Suppressor macrophage treated with lipopolysaccharide for 4 hours (primary cell): ENCODE data around the gene TTLL10.

Experiments
- DNase-seq: peaks from one replicate; pipeline ENCODE4 v3.0.0-alpha.2; 2020

The TTLL10 gene

GRCh38 chr1:1160281-1160930, 13.3 kb upstream of the TTLL10 start:
- DNase-seq: no peak

DNA sequence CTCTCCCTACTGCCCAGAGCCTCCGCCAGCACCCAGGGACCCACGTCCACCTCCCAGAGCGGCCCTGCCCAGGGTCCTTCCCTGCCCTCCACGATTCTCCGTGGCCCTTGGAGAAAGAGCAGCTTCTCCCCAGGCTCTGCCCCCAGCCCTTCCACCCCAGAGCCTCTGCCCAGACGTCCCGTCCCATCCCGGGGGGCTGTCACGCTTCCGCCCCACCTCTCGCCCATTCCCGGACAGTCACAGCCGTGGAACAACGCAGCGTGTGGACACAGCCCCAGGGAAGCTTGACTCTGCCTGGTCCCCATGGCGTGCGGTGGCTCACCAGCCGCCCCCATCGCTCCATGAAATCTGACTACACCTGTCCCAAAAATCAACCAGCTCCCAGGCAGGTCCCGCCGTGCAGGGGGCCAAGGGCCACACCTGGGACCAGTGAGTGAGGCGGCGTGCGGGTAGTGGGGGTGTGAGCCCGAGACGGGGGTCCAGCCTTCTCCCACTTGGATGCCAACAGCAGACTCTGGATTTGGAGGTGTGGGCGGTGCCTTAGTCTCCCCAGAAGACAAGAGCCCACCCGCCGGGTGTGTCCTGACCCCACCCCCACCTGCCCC, 12.5 kb upstream of the TTLL10 start:
- no peak for DNase-seq

- DNase-seq: no peak
Observed at GRCh38 chr1:1161683-1162079, 12.0 kb upstream of the TTLL10 start.

DNA sequence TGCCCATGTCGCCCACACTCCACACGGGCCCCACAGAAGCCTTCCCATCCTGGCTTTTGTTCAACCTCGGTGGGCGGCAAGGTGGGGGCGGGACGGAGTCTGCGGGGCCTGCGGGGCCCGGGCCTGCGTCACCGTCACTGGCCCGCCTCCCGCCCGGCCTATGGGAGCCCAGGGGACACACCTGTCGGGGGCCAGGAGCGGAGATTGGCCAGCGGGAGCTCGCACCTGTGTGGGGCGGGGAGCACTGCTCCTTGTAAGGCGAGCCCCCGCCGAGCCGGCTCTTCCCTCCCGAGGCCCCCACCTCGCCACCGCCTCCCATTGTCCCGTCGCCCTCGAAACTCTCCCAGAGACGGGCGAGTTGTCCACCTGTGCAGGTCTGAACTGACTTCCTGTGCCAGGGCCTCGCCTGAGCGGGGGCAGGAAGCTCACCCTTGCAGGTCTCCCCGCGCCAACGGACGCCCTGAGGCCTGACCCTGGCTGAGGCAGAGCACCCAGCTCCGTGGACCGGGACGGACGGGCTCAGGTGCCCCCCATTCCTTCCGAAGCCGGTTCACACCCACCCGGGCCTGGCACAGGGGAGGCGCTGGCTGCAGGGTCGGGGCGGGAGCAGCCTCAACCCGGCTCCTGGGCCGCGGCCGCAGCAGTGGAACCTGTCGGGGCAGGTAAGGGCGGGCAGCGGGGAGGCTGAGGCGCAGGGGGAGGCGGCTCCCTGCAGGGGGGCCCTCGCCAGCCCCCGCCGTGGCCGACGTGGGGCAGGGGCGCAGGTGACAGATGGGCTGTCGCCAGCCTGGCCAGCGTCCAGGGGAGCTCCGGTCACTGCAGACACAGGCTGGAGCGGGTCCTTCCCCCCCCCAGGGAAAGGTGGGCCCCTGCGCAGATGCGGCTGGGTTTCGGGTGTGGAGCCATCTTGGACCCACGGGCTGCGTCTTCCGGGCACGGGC, 10.8 kb upstream of the TTLL10 start:
- DNase-seq: no peak

DNA sequence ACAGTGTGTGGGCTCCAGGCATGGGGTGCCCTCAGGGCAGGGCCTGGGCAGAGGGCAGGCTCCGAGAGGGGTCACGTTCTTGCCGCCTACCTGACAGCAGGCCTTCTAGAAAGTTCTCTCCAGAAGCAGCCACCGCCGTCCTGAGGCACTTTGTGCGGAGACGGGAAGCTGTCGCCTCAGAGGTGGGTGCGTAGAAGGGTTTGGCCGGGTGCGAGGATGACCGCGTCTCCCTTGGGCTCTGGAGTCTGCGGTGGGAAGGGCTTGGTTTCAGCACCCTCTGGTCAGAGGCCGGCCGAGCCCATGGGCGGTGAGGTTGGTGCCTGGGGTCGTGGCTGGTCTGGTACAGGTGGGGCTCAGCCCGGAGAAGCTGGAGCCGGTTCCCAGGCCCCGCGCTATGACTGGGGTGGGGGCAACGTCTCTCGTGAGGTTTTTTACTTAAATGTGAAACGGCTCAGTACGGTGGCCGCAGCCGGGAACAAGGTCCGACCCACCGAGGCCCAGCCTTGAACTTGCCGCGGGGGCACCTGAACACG, 10.1 kb upstream of the TTLL10 start:
- DNase-seq: no peak

GRCh38 chr1:1164361-1164700, 9.3 kb upstream of the TTLL10 start:
- no peak for DNase-seq

DNA sequence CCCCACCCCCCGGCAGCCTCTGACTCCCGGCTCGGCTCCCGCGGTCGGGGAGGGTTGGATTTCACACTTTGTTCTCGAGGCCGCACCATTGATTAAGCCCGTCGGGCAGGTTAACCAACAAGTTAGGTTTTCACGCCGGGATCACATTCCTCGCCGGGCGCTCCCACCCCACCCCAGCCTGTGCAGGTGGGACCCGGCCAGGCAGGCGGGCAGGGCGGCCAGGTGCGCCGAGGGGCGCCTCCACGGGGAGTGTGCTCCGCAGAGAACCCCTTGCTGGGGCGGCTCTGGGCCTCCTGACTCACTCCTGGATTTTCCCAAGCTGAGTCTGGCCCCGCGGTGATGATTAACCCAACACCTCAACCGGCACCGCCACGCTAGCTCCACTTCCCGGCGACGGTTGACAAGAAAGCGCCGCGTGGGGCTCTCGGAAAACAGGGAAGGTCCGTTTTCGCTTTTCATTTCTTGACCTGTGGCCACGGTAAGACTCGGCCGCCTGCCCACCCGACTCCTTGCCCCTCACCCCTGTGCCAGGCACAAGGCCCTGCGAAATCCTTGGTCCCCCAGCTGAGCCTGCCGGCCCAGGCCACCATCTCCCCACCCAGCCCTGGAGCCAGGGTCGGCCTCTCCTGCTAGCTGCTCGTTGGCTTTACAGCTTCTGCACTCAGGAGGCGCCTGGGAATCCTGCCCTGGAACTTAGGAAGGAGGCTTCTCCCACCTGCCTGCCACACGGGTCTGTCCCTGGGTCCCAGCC, 8.8 kb upstream of the TTLL10 start:
- no peak for DNase-seq

- DNase-seq: no peak
Observed at GRCh38 chr1:1165485-1165884, 8.2 kb upstream of the TTLL10 start.

DNA sequence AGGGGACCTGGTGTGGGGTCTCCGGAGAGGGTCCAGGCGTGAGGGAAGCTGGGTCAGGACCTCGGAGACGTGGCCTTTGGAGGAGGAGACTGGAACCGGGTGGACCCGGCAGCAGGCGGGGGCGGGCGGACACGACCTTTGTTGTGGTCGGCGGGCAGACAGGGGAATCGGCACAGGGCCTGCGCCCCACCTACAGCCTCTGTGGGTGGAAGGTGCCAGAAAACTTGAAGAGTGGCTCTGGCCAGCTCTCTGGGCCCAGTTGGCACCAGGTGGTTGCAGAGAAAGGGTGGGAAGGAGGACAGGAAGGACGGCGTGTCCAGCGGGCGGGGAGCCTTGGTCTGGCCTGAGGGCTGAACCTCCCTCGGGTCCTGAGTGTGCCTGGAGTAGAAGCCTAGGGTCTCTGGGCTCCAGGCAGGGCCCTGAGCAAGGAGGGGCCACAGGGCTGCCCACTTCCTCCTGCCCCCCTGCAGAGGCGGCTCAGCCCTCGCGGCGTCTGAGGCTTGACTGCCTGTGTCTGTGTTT, 7.7 kb upstream of the TTLL10 start:
- DNase-seq: no peak

DNA sequence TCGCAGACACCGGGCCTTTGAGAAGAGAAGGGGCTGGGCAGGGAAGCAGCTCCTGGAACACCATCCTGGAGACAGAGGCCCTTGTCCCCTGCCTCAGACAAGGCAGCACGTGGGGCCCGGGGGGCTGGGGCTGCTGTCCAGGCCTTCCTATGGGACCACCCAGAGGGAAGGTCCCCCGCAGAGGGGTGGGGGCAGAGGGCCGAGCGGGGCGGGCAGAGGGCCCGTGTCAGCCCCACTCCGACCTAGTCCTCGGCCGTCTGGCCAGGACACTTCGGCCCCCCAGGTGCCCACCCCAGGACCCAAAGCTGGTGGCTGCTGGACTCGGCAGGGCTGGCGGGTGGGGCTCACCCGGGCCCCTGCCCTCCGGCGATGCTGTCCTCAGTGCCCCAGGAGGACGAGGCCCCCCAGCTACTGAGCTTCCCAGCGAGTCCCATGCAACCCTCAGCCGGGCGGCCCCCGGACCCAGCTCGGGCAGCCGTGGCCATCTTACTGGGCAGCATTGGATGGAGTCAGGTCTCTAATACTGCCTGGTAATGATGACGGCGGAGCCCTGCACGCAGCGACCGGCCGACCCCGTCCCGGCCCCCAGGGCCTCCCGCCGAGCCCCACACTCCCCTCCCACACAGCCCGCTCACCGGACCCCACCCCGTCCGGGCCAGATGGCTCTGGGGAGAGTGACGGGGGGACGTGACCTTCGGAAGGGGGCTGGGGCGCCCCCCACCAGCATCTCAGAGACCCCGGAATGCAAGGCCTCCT, 6.9 kb upstream of the TTLL10 start:
- no peak for DNase-seq

DNA sequence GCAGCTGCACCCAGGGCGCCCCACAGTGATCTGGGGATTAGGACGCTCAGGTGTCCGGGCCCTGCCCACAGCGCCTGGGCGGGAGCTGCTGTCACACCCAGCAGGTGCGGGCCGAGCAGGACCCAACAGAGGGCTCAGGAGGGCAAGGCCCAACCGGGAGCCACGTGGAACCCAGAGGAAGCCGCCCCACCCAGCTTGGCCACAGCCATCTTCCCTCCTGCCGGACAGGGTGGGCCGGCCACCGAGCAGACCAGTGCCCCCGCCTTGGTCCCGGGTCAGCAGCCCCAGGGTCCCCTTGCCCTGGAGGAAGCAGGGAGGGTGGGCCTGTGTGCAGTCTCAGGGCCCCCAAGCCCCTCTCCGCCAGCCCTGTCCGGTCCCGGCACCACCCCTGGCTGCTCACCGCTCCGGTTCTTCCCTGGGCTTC, 6.3 kb upstream of the TTLL10 start:
- no peak for DNase-seq

DNA sequence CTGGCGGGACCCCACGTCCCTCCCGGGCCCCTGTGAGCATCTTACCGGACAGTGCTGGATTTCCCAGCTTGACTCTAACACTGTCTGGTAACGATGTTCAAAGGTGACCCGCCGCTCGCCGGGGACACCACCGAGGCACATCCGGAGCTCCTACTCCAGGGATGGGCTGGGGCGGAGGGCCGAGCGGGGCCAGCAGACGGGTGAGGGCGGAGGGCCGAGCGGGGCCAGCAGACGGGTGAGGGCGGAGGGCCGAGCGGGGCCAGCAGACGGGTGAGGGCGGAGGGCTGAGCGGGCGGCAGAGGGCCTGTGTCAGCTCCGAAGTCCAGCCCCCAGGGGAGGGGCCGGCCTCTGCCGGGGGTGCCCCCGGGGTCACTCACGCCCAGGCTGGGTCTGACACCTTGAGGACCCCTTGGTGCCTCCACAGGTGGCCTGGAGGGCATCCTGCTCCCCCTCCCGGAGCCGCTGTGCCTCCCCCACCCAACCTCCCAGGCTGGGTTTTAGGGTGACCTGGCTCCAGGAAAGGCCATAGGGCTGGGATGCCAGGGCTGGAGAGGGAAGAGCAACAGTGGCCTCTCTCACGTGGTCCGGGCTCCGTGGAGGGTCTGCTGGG, 5.7 kb upstream of the TTLL10 start:
- no peak for DNase-seq

DNA sequence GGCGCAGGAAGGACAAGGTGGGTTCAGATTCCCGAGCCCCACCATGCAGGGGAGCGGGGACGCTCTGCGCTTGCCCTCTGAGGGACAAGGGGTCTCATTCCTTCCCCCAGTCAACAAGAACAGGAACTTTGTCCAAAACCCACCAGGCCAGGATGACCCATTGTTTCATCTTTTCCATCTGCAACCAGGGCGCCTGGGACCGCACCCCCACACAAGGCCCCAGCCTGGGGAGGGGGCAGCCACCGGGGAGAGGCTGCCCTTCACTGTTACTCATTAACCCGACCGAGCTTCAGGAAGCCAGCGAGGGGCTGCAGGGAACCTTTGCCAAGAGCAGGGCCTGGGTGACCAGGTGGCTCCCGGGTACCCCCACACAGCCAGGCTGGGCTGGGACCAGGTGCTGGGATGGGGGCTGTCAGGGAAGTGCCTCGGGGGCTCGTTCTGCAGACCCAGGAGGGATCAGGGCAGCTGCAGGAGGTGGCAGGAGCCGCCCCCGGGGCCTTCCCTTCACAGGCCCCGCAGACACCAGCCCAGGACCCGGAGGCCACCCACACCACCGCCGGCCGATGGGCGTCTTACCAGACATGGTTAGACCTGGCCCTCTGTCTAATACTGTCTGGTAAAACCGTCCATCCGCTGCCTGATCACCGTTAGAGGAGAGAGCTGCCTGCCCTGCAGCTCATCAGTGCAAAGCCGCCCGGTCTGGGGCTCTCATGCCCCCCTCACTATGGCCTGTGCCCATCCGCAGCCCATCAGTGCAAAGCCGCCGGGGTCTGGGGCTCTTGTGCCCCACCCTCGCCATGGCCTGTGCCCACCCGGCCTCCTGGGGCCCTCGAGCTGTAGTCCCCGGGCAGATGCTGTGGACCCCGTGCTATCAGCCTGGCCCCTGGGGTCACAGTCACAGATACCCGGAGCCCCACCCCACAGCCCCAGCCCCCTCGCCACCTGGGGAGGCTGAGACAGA, 4.9 kb upstream of the TTLL10 start:
- DNase-seq: no peak

DNA sequence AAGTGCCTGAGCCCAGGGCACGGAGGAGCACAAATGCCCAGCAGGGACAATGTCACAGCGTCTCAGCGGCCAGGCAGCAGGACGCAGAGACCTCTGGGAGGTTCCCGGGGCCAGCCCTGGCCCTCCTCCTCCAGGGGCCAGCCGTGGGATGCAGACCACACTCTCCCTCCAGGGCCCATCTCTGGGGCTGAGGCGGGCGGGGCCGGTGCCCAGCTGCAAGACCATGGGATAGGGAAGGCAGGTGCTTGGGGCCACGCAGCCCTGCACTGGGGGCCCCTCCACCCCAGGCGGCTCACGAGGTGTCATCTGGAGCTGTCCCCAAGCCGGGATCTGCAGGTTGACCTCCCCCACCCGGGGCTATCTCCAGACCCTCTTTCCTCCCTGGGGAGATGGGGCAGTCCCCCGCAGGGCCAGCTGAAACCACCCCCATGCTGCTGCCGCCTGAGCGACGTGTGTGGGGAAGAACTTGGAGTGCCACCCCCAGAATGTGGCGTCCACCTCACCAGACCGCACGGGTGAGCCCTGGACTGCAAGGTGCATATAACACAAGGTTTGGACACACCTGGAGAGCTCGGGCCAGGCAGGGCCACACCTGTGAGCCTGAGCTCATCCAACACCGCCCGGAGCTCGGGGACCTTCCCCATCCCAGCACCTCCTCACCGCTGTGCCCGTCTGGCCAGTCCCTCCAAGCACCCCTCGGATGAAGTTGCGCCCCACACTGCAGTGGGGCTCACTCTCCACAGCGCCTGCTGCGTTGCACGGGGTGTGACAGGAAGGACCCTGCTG, 4.1 kb upstream of the TTLL10 start:
- no peak for DNase-seq

DNA sequence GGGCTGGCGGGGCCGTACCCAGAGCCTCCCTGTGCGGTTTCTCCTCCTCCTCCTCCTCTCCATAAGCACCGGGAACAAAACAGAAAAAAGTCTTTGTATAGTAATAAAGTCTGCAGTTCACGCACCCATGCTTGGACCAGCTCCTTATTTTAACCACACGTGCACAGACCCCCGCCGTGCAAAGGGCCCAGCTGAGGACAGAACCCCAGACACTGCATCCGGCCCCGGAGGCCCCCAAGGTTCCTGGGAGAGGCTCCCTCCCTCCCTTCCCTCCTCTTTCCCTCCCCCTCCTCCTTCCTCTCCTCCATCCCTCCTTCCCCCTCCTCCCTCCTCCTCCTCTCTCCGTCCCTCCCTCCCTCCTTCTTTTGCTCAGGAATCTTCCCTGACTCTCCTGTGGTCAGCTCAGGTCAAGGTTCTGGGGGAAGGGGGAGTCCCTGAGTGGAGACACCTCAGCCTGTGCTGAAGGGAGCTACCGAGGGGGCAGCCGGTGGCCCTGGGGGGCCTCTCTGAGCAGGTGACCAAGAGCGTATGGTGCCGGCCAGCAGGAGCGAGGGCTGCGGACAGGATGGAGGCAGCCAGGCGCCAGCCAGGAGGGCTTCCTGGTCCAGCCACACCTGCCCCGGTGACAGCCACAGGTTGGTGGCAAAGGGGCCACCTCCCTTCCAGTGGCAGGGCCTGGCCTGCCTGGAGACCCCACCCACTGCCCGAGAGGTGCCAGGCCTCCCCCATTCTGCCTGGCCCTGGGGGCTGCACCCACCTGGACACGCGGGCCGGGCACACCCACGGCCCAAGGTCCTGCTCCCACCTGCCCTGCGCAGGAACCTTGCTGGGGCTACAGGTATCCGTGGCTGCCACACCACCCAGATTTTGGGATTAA, 3.2 kb upstream of the TTLL10 start:
- DNase-seq: no peak

GRCh38 chr1:1171161-1171545, 2.5 kb upstream of the TTLL10 start:
- no peak for DNase-seq

DNA sequence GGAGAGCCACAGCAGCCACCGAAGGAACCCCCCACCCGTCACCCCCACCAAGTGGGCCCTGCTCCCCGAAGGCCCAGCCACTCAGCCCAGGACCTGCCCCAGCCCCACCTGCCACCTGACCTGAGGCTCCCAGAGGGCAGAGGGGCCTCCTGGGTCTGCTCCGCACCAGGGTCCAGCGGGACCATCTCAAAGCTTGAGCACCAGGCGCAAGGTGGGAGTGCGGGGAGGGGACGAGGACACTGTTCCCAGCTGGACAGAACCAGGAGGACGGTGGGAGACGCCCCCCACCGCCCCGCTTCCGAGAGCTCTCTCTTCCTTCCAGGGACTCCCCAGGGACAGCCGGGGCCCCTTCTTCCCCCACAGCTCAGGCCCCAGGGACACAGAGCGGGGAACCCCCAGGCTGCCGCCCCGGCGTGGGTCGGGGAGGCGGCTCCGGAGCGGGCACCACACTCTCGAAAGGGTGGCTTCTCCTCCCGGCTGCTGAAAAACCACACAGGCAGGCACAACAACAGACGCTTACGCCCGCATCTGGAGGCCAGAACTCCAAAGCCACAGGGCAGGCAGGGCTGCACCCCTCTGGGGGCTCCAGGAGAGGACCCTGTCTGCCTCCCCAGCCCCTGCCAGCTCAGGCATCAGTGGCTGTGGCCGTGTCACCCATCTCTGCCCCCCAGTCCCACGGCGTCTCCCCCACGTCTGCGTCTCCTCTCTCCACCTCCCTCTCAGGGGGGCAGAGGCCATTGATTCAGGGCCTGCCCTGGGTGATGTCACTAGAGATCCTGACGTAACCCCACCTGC, 1.9 kb upstream of the TTLL10 start:
- no peak for DNase-seq
